ENCODE data around the gene UBP1. TPM values are rescaled to one million over a fixed set of nuclear protein-coding genes. Genes with fewer than 3 reads are reported as not detected.

Gene UBP1
- total RNA-seq = 80.0 TPM

GRCh38 chr3:33440328-33441224 is at the start of gene UBP1:
Gene UBP1 (minus strand): TSS chr3:33440405. CDS start chr3:33439848, 557 bp downstream.

Other genes starting within 250 kb of the UBP1 start
- gene SUSD5, start 221.6 kb downstream of the UBP1 start, total RNA-seq = 3.9 TPM
- 30.1 TPM for gene FBXL2, start 163.0 kb downstream of the UBP1 start, total RNA-seq

Measured in camera-type eye (tissue), 1 donor.